Inflammatory macrophage (primary cell): ENCODE measurements around the gene P4HA1.
A peak's percentile ranks its signal among the peaks of the same experiment; 100 is the strongest.
"Not testable (repeated sequence)": the region's sequence is repeated elsewhere in the genome, so short reads cannot be mapped to it uniquely, and the experiment has no call there.

Experiments used
- DNase-seq, 2 donors: peaks; one replicate each; pipeline ENCODE4 v3.0.0-alpha.2; 2020 to 2022
- total RNA-seq, 18 experiments: gene quantifications; one replicate each; lab custom pipeline; 2026; ENCODE audit warnings: mixed read lengths in 6 of 18, inconsistent platforms in 2 of 18; lab: John Stamatoyannopoulos, UW

P4HA1 gene
- 78.6 to 134 (median 100) reads per million in 18 experiments for total RNA-seq

DNA sequence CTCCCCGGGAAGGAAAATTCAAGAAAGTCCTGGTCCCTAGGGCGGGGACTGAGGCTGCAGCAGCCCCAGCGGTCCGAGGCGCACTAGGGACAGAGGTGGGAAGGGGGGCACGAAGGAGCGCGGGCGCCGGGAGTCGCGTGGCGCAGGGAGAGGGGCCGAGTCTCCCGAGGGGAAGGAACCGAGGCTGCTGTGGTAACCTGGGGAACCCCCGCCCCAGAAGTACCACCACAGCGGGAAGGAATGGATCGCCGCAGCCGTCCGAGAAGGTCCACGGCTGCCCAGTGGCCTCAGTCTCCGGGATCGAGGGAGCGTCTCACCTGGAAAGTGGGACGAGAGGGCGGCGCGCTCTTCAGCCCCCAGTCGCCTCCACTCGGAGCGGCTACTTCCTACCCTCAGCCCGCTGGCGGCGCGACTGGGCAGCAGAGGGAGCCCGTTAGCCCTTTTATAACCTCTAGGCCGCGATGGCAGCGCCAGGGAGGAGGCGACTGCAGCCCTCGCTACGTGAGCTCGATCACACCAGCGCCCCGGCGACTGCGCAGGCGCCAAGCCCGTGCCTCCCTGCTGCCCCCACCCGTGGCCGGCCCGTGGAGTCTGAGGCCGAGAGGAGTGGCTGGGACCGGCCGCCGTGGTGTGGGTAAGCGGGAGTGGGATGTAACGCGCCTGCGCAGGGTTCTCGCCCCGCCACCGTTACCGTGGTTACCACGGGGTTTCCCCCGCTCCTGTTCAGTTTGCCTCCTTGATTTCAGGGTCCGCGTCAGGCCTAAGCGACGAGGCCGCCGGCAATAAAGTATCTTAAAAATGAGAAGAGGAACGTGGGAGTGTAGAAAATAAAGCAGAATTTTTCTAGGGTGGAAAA is at the start of gene P4HA1:
P4HA1 (minus strand) TSS at position 418 of the 856 bp plus-strand sequence. CDS start 21,983 bp downstream, outside the sequence.
- DNase-seq: peak; percentile 99

DNA sequence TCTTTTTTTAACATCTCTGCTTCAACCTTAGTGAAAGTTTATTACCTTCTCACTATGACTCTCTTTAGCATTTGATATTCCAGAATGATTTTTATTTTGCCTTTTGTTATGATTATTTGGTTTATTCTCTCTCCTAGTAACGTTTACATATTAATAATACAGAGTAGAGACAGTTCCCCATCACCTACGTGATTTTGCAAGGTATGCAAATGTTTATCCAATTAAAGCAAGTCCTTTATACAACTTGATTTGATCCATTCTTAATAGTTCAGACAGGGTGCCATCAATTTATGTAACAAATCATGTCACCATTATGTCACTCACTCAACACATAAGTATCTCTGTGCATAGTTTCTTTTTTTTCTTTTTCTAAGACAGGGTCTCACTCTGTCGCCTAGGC is 44.9 kb upstream of the P4HA1 start:
- no peak for DNase-seq

DNA sequence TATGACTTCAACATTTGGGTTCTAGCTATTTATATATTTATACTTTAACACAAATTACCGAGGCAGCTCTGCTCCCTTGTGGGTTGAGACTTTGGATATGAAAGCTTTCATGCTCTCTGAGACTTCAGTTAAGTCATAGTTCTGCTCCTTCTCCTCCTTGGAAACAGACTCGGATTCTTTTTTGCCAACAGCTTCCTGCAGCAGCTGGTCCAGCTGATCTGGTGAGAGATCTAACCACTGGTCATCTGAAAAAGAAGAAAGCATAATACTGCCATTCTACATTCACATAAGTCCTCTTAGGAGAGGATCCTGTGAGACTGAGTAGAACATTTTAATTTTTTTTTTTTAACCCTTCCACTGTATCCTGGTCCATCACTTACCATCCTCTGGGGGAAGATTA is 42.6 kb upstream of the P4HA1 start:
- no peak for DNase-seq

DNA sequence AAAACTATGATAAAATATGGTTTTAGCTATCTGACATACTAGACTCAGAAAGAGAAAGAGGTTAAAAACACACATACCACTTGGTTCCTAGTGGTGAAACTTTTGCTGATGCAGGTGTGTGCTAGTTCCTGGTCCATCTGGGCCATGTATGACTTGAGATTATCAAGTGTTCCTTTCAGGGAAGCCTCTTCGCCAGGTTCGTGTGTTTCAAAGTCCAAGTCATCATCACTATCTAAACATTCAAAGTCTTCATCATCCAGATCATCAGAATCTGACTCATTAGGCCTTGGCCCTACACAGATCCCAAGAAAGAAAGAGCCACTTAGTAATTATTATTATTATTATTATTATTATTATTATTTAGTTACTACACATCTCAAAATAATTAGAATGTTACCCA is 40.0 kb upstream of the P4HA1 start:
- DNase-seq: no peak

DNA sequence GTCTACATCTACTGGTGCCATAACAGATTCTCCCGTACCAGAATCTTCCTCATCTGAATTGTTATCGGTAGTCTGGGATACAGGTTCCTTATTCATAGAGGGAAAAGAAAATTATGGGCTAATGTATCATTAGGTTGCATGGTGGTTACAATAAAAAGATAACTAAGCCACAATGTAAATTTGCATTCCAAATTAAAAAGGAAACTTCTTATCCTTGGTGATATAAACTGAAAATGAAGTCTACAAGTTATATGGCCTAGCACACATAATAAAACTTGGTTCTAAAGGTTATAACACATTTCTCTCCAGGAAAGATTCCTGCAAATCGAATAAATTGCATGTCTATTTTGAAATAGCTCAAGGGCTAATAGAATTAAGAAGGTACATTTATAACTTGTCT is 38.1 kb upstream of the P4HA1 start:
- no peak for DNase-seq

DNA sequence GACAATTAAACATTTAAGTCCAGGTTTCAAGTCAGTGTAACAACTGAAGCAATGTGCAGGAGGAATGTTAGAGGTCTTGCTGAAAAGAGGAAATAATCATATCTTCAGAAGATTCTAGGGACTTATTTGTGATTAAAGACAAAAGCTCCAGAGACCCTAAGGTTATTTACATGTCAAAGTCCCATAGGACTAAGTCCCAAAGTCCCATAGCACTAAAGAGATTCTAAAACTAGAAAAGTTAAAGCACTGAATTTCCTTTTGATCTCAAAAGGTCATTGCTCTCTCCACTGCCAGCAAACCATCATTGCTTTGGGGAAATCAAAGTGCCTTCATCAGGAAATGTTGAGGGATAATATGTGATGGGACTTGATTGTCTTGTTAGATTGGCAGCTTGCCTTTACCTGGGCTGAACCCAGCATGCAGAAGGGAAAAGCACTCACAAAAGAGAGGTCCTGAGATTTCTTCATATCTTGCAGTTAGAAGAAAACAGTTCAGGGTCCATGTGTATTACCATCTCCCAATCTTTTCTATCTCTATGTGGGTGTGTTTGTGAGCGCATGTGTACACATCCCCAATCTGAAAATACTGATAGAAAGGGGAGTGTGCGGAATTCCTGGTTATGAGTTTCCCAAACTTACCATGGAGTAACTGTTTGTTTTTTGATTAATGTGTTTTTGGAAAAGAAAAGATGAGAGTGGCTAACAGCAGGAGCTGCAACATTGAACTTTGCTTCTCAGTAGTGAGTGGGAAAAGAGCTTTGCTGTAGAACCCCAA is 35.4 kb upstream of the P4HA1 start:
- DNase-seq: no peak

DNA sequence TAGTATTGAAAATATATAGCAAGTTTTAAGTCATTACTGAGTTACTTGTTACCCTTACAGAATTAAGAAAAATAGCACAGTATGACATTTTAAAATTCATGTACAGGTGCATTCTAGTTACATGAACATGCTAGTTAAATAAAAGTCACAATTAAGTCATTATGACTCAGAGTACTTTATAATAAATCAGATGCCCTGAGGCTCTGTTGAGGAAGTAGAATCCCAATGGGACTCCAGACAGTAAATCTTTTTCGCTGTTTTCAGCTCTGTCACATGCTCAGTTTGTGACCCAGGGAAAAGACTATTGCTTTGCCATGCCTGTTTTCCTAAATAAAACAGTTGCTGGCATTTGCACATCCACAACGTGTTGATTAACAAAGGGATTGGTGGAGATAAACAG is 34.6 kb upstream of the P4HA1 start:
- no peak for DNase-seq

DNA sequence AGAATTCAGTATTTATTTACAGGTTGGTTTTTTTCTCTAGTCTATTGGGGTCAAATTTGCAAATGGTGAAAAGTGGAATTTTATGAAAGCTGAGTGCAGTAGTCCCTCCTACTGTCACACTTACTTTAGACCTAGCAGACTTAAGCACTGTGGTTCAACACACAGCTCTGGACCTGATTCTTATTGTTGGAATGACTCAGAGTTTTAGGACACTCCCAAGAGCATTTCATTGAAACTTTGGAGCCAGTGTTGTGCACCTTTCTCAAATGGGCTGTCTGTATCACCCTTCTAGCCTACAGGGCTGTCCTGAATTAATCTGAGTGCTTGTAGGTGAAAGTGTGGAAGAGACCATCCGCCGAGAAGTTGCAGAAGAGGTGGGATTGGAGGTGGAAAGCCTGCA is 29.7 kb upstream of the P4HA1 start:
- no peak for DNase-seq

DNA sequence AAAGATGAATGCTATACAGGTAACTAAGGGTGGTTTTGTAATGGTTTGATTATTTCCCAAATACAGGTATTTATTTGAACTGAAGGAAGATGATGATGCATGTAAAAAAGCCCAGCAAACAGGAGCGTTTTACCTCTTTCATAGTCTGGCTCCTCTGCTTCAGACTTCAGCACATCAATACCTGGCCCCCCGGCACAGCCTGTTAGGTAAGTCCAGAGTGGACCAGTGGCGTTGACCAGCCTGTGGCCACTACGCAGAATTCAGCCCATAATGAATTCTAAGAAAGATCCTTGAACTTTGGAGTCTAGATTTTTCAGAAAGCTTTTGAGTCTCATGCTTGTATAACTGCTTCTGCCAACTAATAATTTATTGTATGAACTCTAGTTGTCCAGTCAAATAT is 23.3 kb upstream of the P4HA1 start:
- DNase-seq: no peak

DNA sequence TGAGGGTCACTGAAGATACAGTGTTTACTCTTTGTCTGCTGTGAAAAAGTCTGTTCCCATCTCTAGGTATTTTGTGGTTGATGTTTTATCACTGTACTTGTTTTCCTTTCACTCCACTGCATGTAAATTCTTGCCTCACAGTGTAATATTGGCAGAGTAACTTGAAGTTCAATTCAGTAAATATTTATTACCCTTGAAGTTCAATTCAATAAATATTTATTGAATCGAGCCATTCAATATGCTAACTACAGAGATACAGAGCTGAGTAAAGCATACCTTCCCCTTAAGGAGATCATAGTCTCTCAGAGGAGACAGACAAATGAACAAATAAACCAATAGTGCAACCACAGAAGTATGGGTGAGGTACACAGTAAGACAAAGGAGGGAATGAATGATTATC is 22.8 kb upstream of the P4HA1 start:
- no peak for DNase-seq

DNA sequence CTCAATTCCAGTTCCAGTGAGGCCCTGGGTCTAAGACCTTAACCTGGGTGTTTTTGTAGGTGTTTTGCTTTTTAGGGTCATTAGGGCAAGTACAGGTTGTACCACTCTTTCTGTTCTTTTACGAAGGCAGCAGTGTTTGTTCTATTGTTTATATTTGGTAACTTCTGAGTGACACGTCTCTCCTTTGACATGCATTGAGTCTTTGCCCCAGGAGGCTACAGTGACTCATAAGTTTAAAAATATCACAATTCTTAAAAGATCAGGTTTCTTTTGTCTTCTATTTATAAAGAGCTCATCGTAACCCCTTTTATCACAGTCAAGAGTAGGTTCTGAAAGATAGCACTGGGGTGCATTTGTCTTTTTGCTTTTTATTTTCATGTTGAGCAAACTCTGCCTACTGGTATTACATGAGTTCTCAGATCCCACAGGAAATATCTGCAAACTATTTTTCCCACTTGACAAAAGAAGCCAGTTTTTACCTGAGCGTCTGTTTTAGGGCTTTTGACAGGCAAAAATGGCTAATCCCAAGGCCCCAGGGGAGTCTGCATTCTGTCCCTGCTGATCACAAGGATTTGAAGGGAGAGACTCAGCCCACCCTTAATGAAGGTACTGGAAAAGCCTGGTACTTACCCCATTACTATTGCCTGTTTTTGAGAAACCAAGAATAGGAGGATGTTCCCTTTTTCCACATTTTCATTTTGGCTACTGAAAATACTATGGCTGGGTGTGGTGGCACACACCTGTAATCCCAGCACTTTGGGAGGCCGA is 21.5 kb upstream of the P4HA1 start:
- no peak for DNase-seq

DNA sequence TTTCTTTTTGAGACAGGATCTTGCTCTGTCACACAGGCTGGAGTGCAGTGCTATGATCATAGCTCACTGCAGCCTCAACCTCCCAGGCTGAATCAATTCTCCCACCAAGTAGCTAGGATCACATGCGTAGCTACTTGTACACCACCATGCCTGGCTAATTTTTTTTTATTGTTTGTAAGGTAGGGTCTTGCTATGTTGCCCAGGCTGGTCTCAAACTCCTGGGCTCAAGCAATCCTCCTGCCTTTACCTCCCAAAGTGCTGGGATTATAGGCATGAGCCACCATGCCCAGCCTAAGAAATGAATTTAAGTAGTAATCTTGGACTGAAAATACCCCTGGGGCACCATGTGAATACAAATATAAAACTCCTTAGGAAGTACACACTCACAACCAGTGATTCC is 19.4 kb upstream of the P4HA1 start:
- DNase-seq: no peak

DNA sequence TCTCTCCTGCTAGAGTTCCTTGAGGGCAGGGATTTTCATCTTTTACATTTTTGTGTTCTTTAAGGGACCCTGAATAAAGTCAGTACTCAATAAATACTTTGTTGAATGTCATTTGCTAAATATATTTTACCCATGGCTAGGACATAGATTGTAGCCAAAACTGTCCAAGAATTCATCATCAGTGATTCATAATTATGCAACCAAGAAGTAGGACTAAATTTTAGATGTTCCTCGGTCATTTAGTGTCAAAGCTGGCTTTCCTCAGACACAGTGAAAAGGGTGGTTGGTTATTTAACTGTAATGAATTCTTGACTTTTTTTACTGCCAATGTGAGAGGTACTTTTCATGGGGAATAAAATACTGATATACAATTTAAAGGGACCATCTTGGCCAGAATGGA is 16.9 kb upstream of the P4HA1 start:
- DNase-seq: peak in 1 of 2 donors; percentile 6

DNA sequence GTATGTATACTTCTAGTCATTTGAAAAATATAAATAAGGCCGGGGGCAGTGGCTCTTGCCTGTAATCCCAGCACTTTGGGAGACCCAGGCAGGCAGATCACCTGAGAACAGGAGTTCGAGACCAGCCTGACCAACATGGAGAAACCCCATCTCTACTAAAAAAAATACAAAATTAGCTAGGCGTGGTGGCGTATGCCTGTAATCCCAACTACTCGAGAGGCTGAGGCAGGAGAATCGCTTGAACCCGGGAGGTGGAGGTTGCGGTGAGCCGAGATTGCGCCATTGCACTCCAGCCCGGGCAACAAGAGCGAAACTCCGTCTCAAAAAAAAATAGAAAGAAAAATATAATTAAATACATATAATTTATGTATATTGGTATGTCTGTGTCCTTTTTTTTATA is 15.4 kb upstream of the P4HA1 start:
- not testable (repeated sequence) for DNase-seq

DNA sequence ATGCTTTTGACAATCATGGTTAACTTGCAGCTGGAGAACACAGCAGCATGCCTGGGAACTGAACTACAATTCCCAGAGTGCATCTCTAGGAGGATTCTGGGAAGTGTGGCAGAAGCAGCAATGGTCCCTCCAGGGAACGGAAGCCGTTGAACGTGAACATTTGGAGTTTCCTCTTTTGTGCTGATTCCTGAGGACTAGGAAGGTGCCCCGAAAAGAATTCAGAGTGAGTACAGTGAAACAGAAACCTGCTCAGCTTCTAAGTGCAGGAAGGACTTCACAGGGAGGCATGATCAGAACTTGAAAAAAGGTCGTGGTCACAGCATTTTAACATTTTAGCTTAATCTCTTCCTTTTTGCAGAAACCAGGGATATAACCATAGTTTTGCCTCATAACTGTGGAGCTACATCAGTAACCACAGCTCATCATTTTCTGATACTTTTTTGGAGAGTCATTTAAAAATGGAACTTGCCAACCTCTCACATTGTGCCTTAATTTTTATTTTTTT is 13.7 kb upstream of the P4HA1 start, which contains the start of gene NUDT13:
NUDT13 (plus strand) TSS at position 111 of the 505 bp plus-strand sequence. CDS start 3,911 bp downstream, outside the sequence.
- peak; percentile 89 for DNase-seq

DNA sequence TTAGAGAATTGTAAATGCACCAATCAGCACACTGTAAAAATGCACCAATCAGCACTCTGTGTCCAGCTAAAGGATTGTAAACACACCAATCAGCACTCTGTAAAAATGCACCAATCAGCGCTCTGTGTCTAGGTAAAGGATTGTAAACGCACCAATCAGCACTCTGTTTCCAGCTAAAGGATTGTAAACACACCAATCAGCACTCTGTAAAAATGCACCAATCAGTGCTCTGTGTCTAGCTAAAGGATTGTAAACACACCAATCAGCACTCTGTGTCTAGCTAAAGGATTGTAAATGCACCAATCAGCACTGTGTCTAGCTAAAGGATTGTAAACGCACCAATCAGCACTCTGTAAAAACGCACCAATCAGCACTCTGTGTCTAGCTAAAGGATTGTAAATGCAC is 12.6 kb upstream of the P4HA1 start:
- not testable (repeated sequence) for DNase-seq

DNA sequence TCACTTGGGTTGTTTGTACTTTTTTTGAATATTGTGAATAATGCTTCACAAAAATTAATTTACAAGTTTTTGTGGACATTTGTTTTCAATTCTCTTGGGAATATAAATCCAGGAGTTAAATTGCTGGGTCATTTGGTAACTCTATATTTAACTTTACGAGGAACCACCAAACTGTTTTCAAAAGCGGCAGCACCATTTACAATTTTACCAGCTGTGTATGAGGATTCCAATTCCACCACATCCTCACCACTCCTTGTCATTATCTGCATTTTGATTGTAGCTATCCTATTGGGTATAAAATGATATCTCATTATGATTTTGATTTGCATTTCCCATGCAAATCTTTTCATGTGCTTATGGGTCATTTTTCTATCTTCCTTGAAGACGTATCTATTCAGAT is 9.6 kb upstream of the P4HA1 start:
- no peak for DNase-seq

DNA sequence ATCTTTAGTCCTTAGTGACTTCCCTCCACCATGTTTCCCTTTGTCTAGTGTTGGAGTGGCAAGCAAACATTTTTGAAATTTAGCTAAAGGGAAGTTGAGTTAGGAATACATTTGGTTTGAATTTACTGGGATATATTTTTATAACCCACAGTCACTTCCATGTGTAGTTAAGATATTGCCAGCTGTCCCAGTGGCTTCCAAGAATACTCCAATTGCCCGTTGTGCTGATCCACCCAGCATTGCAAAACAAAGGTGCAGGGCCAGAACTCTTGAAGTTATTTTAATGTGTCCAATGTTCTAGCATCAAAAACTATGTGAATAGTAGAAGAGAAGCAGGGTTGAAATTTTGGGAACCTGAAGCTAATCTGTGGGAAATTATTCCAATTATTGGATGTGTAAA is 2.5 kb upstream of the P4HA1 start:
- no peak for DNase-seq

DNA sequence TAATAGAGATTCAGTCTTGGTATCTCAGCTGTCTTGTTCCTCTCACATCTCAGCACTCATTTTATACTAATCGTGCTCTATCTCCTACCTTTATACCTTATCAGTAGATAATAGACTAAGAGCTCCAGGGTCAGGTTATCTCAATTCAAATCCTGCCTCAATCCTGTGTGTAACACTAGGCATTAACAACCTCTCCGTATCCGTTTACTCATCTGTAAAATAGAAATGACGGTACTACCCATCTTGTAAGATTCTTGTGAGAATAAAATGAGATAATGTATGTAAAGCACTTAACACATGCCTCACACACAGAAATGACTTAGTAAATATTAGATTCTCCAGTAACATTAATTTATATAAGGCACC is 622 bp upstream of the P4HA1 start:
- DNase-seq: no peak

DNA sequence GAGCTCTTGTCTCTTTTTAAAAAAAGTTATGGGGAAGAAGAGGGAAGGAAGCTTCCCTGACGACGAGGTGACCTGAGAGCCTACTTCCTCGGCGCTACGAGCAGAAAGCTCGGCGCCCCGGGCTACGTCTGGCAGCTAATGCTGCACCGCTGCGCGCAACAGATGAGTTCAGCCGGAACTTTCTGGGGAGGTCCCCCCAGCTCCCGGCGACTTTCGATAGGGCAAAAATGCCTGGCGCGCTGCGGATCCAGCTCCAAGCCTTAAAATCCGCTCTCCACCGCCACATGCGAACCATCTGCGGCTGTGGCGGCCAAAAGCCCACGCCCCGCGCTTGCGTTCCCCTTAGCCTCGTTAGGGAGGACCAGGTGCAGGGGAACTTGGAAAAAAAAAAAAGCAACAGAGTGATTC is 621 bp downstream of the P4HA1 start:
- DNase-seq: peak; percentile 61 to 73

DNA sequence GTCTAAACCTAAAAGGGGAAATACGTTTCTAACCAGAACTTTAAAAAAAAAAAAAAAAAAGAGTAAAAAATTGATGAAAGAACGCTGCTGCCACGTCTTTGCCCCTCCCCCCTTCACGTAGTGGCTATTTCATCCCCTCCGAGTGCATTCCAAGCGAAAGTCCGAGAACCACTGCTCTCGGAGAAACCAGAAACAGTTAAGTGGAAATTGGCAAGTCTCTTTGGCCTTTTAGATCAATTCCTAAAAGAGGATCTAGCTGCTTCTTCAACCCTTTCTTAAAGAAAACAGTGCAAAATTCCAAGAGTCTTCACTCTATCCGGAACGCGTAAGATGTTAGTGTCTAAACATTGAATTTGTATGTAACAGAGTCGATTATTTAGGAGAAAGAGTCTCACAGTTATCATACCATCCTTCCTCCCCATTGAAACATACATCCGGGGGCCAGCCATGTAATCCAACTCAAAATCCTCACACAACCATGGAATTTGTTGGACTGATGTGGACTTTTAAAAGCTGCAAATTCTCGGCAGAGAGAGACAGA is 1.1 kb downstream of the P4HA1 start:
- DNase-seq: peak; percentile 21 to 58

DNA sequence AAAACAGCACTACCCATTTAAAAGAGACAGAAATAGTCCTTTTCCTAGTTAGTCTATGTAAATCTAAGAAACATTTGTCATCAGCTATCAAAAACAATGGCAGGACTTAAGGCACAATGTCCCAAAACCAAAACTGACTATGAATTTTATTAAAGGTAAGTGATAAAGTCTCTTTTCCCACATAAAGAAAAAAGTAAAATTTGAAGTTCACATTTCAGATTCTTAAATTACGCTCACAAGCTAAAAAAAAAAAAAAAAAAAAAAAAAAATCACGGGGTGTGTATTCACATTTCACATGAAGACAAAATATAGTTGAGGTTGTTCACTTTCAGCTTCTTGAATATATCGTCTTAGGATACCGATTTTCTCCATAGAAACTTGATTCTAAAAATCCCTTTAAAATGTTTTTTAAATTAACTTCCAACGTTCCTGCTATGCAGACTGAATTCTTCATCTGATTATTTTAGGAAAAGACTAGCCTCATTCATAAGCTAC is 1.6 kb downstream of the P4HA1 start:
- peak in 1 of 2 donors; percentile 67 for DNase-seq
